Gastrocnemius medialis (tissue), 4 donors: ENCODE results near the gene PTPRT.

Experiments used
- CTCF ChIP-seq, 5 experiments: fragments of 450-650 bp in 3 of 5; fragments of 200-600 bp in 2 of 5; sonication (generic) in 2 of 5; IDR thresholded peaks in 4 of 5; conservative IDR thresholded peaks in 1 of 5; 1 replicate in 4 of 5; 2 replicates in 1 of 5; pipeline ENCODE4 v1.5.1; 2016 to 2019; ENCODE audit warnings: antibody characterized with exemption in 5 of 5, mild to moderate bottlenecking in 3 of 5, moderate library complexity in 3 of 5
- POLR2A ChIP-seq, 2 donors: fragments of 450-650 bp; IDR thresholded peaks; one replicate each; pipeline ENCODE4 v1.6.1; 2017; ENCODE audit warnings: antibody characterized with exemption in 2 of 2, mild to moderate bottlenecking in 2 of 2, moderate library complexity in 2 of 2

GRCh38 chr20:42373049-42373448 is 816.7 kb downstream of the PTPRT start:
- no peak for TF ChIP-seq CTCF (IDR thresholded peaks at IDR 0.05 in 4 of 5, conservative IDR thresholded peaks at IDR 0.05 in 1 of 5)
- no peak for TF ChIP-seq POLR2A (IDR thresholded peaks at IDR 0.05)
